GM12874 (cell line): ENCODE measurements around the gene MYOZ3.
A peak's percentile ranks its signal among the peaks of the same experiment; 100 is the strongest.

Source experiments
- TF ChIP-seq, protein P1 (sequence below): IDR thresholded peaks from 2 replicates; pipeline ENCODE4 v1.5.1; 2011; ENCODE audit warnings: low read depth, mild to moderate bottlenecking, control low read depth, low read length, moderate library complexity; ENCODE audit not compliant: insufficient read depth

MYOZ3 gene

DNA sequence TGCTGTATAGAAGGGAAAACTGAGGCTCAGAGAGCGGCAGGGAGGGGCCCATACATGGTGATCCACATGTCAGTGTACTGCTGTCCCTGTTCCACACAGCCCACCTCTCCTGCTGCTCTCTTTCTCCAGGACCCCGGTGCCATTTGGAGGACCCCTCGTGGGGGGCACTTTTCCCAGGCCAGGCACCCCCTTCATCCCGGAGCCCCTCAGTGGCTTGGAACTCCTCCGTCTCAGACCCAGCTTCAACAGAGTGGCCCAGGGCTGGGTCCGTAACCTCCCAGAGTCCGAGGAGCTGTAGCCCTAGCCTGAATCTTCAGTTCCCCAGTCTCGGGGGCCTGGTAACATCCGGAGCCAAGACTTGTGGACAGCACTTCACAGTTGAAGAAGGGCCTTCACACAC lies 15.5 kb downstream of the MYOZ3 start:
- TF ChIP-seq, protein P1, sequence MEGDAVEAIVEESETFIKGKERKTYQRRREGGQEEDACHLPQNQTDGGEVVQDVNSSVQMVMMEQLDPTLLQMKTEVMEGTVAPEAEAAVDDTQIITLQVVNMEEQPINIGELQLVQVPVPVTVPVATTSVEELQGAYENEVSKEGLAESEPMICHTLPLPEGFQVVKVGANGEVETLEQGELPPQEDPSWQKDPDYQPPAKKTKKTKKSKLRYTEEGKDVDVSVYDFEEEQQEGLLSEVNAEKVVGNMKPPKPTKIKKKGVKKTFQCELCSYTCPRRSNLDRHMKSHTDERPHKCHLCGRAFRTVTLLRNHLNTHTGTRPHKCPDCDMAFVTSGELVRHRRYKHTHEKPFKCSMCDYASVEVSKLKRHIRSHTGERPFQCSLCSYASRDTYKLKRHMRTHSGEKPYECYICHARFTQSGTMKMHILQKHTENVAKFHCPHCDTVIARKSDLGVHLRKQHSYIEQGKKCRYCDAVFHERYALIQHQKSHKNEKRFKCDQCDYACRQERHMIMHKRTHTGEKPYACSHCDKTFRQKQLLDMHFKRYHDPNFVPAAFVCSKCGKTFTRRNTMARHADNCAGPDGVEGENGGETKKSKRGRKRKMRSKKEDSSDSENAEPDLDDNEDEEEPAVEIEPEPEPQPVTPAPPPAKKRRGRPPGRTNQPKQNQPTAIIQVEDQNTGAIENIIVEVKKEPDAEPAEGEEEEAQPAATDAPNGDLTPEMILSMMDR = no peak

DNA sequence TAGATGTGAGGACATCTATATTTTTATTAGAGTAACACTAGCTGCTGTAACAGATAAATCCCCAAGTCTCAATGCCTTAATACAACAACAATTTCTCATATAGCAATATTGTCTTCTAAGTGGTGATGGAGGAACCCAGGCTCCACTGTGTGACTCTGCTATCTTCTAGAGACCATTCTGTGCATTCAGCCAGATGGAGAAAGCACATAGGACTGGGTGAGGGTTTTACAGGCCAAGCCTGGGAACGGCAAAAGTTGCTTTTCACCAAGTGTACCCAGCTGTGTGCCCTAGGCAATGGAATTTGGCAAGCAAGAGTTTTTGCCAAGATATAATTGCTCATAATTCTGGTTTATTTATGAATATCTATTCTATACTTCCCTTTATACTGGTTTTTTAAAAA lies 28.1 kb downstream of the MYOZ3 start:
- TF ChIP-seq, protein P1 = no peak

DNA sequence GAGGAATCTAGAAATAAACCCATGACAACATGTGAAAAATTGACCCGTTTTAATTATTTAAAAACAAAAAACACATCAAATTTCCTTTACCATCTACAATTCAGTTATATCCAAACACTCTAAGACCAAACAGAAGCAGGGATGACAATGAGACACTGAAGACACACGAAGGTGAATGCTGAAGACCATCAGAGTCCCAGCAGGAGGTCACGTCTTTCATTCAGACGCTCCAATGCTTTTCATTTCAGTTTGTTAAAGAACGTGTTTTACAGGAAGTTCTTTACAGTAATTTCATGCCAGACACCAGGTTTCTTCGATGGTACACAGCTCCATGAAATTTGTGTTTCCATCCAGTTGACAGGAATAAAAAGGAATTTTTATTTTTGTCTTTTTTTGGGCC lies 29.7 kb downstream of the MYOZ3 start:
- TF ChIP-seq, protein P1 = no peak

DNA sequence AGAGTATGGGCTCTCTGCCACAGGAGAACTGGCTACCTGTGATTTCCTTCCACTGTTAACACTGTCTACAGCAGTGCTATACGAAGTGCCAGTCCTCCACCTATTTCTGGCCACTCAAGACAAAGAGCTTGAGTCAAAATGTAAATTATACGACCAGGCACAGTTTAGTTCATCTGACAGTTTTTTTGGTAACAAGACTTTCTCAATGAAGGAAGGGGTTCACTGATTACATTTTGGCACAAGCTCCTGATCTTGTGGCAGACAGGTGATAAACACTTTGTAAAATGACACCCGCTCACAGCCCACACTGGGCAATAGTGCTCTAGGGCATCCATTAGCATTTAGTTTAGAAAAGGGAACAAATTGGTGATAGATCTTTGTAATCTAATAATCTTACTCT lies 31.2 kb downstream of the MYOZ3 start:
- TF ChIP-seq, protein P1 = no peak

DNA sequence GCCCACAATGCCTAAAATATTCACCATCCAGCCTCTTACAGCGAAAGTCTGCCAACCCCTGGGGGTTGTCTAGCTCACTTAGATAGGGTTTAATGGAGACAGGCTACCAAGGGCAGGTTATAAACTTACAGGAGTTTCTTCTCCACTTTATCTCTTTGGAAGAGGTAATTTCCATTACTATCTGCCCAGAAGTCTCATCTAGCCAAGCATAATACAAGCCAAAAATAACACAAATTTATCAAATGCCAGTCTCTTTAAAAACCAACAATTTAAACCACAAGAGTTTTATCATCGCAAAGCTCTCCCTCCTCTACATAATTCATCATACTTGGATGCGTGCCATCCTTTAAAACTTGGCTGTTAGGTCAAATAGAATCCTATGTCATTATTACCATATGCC lies 33.6 kb downstream of the MYOZ3 start:
- TF ChIP-seq, protein P1 = no peak

DNA sequence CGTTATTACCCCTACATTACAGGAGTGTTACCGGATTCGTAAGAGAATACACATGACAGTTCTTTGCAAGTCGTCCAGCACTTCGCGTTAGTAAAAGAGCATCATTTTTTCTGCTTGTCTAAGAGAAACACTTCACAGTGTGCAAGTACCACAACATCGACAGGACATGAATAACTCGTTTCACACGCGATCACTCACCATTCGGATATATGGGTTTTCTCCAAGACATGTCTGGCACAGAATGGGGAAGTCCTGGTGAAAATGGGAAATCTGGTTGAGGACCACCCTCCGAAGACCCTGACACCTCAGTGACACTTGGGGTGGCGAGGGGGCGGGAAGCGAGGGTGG lies 39.2 kb downstream of the MYOZ3 start:
- TF ChIP-seq, protein P1 = no peak

DNA sequence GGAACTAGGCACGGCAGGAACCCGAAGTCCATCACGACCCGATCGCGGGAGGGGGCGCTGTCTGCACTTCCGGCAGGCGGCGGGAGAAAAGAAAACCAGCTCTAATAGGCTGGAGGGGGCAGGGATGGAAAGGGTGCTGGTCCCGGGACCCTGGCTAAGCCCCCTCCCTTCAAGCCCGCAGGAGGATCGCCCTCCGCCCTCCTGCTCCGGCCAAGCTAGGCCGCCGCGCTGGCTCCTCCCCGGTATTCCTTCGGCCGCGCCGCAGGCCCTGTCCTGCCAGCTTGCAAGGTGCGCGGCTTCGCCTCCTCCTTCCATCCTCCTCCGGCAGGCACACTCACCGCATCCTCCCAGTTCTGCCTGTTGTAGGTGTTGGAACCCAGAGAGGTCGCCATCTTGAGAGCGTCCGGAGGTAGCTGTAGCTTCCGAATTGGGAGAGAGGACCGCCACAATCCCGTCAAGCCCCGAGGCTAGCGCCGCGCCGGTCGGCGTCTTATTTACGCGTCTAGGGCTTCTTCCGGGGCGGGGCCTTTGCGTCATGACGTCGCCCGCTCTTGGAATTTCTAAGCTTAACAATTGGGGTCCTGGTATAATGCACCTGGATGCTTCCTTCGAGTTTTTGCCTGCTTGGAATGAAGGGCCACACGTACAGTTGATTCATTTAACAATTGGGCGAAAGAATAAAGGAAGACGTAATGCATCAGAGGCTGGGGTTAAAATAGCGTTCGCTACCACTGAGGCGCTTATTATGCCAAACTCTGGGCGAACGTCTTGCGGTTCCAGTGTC lies 39.7 kb downstream of the MYOZ3 start, which contains the start of gene RBM22:
Gene RBM22, minus strand, starts transcription at position 469 of the 784 bp plus-strand sequence. Its CDS starts 77 bp downstream, at position 392.
- TF ChIP-seq, protein P1 = peak; percentile 66
